Measurements from ENCODE around the gene TIGD2. TPM values are rescaled to one million over a fixed set of nuclear protein-coding genes. Genes with fewer than 3 reads are reported as not detected.

Gene TIGD2
- total RNA-seq, 1 experiment from 2014 or later, result 3.6 TPM

GRCh38 chr4:89125901-89126782 lies 14.8 kb downstream of the TIGD2 start:
- ATAC-seq (no peak), DNase-seq (ENCODE audit: low read depth, low spot score) (no peak)
- no peak for TF ChIP-seq TCF7L2 (IDR thresholded peaks at IDR 0.05; ENCODE audit: low read depth, low read length)
- no peak for TF ChIP-seq POLR2AphosphoS5 (IDR thresholded peaks at IDR 0.05; ENCODE audit: low read depth, low read length)
- no peak for TF ChIP-seq SIN3A (IDR thresholded peaks at IDR 0.05; ENCODE audit: borderline replicate concordance, insufficient read depth, low read depth, low read length)
- TF ChIP-seq CTCF (IDR thresholded peaks at IDR 0.05), result no peak
- TF ChIP-seq REST (IDR thresholded peaks at IDR 0.05; ENCODE audit: insufficient read depth in 1 of 2, low read depth in 2 of 2, low read length in 1 of 2), result no peak
- no peaks in the 10 kb centered on the region for H3K9me3 ChIP-seq (ENCODE audit: control insufficient read depth, insufficient read depth, low read depth, low read length)
- POLR2A ChIA-PET, result no interaction called here
- no peak overlapping the region for H3K27ac ChIP-seq (ENCODE audit: low read length)
- H3K4me3 ChIP-seq (ENCODE audit: low read depth in 2 of 2, low read length in 2 of 2), result no peak overlapping the region
- CTCF ChIA-PET, result no interaction called here
- no TSS peak for BruUV-seq (replicated peaks)
- H3K27me3 ChIP-seq (ENCODE audit: control insufficient read depth, insufficient read depth, low read length), result no peaks in the 10 kb centered on the region
- peaks cover 3% of the 10 kb centered on the region; the same call in 1 of the 2 replicates for H3K4me1 ChIP-seq (ENCODE audit: control insufficient read depth, insufficient read depth, low read length)
- in situ Hi-C loops (cut with HindIII; ENCODE audit: low pct_unique_long_range_greater_than_20kb, low sequenced_read_pairs) (no loop called here), intact Hi-C loops (cut with micrococcal nuclease; ENCODE audit: unreplicated experiment) (no loop called here)
- no peaks in the 10 kb centered on the region for H3K36me3 ChIP-seq (ENCODE audit: control insufficient read depth, insufficient read depth, low read length)

- no peak for ATAC-seq
- DNase-seq (ENCODE audit: low read depth, low spot score), result no peak
- intact Hi-C loops (cut with micrococcal nuclease; ENCODE audit: unreplicated experiment) (no loop called here), in situ Hi-C loops (cut with HindIII; ENCODE audit: low pct_unique_long_range_greater_than_20kb, low sequenced_read_pairs) (no loop called here)
- POLR2A ChIA-PET, result no interaction called here
- H3K9me3 ChIP-seq (ENCODE audit: control insufficient read depth, insufficient read depth, low read depth, low read length), result no peaks in the 10 kb centered on the region
- H3K4me1 ChIP-seq (ENCODE audit: control insufficient read depth, insufficient read depth, low read length), result no peaks in the 10 kb centered on the region
- H3K27ac ChIP-seq (ENCODE audit: low read length), result no peak overlapping the region
- no peaks in the 10 kb centered on the region for H3K27me3 ChIP-seq (ENCODE audit: control insufficient read depth, insufficient read depth, low read length)
- H3K36me3 ChIP-seq (ENCODE audit: control insufficient read depth, insufficient read depth, low read length), result no peaks in the 10 kb centered on the region
- no peak overlapping the region for H3K4me3 ChIP-seq (ENCODE audit: low read depth in 2 of 2, low read length in 2 of 2)
- CTCF ChIA-PET, result no interaction called here
- TF ChIP-seq POLR2AphosphoS5 (IDR thresholded peaks at IDR 0.05; ENCODE audit: low read depth, low read length) (no peak), TCF7L2 (IDR thresholded peaks at IDR 0.05; ENCODE audit: low read depth, low read length) (no peak), SIN3A (IDR thresholded peaks at IDR 0.05; ENCODE audit: borderline replicate concordance, insufficient read depth, low read depth, low read length) (no peak), REST (IDR thresholded peaks at IDR 0.05; ENCODE audit: insufficient read depth in 1 of 2, low read depth in 2 of 2, low read length in 1 of 2) (no peak), CTCF (IDR thresholded peaks at IDR 0.05) (no peak)
- BruUV-seq (replicated peaks), result no TSS peak
These were observed 17.8 kb downstream of the TIGD2 start for GRCh38 chr4:89129080-89129640.
